GM04503 (cell line): ENCODE results near the gene ABLIM2.

Experiments used
- DNase-seq: peaks from one replicate; pipeline ENCODE4 v3.0.0-alpha.2; 2012; ENCODE audit warnings: low read depth

ABLIM2 gene

GRCh38 chr4:8136972-8137710 lies 21.5 kb downstream of the ABLIM2 start:
- no peak for DNase-seq

GRCh38 chr4:8136529-8136928 lies 22.1 kb downstream of the ABLIM2 start:
- DNase-seq: no peak

GRCh38 chr4:8135666-8136065 lies 22.9 kb downstream of the ABLIM2 start:
- no peak for DNase-seq

- DNase-seq: no peak
These were observed 24.6 kb downstream of the ABLIM2 start for GRCh38 chr4:8133897-8134563.

- no peak for DNase-seq
These were observed 25.5 kb downstream of the ABLIM2 start for GRCh38 chr4:8132947-8133705.

- DNase-seq: no peak
These were observed 26.2 kb downstream of the ABLIM2 start for GRCh38 chr4:8132400-8132799.

GRCh38 chr4:8131826-8132225 lies 26.8 kb downstream of the ABLIM2 start:
- no peak for DNase-seq

GRCh38 chr4:8131210-8131609 lies 27.4 kb downstream of the ABLIM2 start:
- no peak for DNase-seq

GRCh38 chr4:8130346-8131066 lies 28.1 kb downstream of the ABLIM2 start:
- no peak for DNase-seq

GRCh38 chr4:8129785-8130184 lies 28.8 kb downstream of the ABLIM2 start:
- DNase-seq: no peak

GRCh38 chr4:8129136-8129535 lies 29.5 kb downstream of the ABLIM2 start:
- no peak for DNase-seq

- DNase-seq: no peak
These were observed 30.3 kb downstream of the ABLIM2 start for GRCh38 chr4:8128100-8128856.

- DNase-seq: no peak
These were observed 31.4 kb downstream of the ABLIM2 start for GRCh38 chr4:8127051-8127826.

GRCh38 chr4:8126523-8126922 lies 32.1 kb downstream of the ABLIM2 start:
- DNase-seq: no peak

GRCh38 chr4:8125526-8126056 lies 33.0 kb downstream of the ABLIM2 start:
- no peak for DNase-seq

GRCh38 chr4:8123870-8124269 lies 34.7 kb downstream of the ABLIM2 start:
- no peak for DNase-seq

GRCh38 chr4:8123389-8123788 lies 35.2 kb downstream of the ABLIM2 start:
- no peak for DNase-seq

- DNase-seq: no peak
These were observed 35.9 kb downstream of the ABLIM2 start for GRCh38 chr4:8122746-8123145.

- no peak for DNase-seq
These were observed 37.2 kb downstream of the ABLIM2 start for GRCh38 chr4:8121292-8122015.

GRCh38 chr4:8120501-8120900 lies 38.1 kb downstream of the ABLIM2 start:
- DNase-seq: no peak
